Loucy (cell line): ENCODE results near the gene HRK.

Experiments used
- EZH2phosphoT487 ChIP-seq: fragments of 200-600 bp; IDR thresholded peaks from 2 replicates; pipeline ENCODE4 v1.6.1; 2018; ENCODE audit warnings: antibody characterized with exemption, mild to moderate bottlenecking, moderate library complexity, borderline replicate concordance
- TF ChIP-seq, protein P1 (sequence below): fragments of 200-600 bp; sonication (generic); conservative IDR thresholded peaks from 2 replicates; pipeline ENCODE4 v1.5.1; 2014; ENCODE audit warnings: mild to moderate bottlenecking, antibody characterized with exemption, low read length

DNA sequence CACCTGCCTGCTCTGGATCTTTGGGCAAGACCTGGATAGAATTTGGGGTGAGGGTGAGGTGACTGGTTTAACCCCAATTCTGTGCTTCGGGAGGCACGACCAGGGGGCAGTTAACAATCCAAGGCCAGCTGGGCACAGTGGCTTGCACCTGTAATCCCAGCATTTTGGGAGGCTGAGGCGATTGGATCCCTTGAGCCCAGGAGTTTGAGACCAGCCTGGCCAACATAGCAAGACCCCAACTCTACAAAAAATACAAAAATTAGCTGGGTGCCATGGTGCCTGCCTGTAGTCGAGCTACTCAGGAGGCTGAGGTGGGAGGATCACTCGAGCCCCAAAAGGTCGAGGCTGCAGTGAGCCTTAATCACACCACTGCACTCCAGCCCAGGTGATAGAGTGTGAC, 38.2 kb downstream of the HRK start:
- TF ChIP-seq, protein P1, sequence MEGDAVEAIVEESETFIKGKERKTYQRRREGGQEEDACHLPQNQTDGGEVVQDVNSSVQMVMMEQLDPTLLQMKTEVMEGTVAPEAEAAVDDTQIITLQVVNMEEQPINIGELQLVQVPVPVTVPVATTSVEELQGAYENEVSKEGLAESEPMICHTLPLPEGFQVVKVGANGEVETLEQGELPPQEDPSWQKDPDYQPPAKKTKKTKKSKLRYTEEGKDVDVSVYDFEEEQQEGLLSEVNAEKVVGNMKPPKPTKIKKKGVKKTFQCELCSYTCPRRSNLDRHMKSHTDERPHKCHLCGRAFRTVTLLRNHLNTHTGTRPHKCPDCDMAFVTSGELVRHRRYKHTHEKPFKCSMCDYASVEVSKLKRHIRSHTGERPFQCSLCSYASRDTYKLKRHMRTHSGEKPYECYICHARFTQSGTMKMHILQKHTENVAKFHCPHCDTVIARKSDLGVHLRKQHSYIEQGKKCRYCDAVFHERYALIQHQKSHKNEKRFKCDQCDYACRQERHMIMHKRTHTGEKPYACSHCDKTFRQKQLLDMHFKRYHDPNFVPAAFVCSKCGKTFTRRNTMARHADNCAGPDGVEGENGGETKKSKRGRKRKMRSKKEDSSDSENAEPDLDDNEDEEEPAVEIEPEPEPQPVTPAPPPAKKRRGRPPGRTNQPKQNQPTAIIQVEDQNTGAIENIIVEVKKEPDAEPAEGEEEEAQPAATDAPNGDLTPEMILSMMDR, result no peak
- no peak for TF ChIP-seq EZH2phosphoT487
